OCI-LY3 (cell line): ENCODE measurements around the gene PARD3B.

Source experiments
- H2AFZ ChIP-seq: fragments of 200-600, 300-600 bp; shearing (Covaris generic); 2 replicates; pipeline ENCODE4 v1.6.0; 2014; ENCODE audit warnings: antibody characterized with exemption, low read depth, low read length
- H3K27ac ChIP-seq: fragments of 200-600, 300-600 bp; sonication (generic); 2 replicates; pipeline ENCODE4 v1.5.1; 2014; ENCODE audit warnings: mild to moderate bottlenecking, low read length, moderate library complexity, mixed read lengths
- H3K27me3 ChIP-seq: fragments of 200-600, 300-600 bp; sonication (generic); 2 replicates; pipeline ENCODE4 v1.6.1; 2014; ENCODE audit warnings: low read depth, low read length, mixed read lengths
- H3K36me3 ChIP-seq: fragments of 200-600, 300-600 bp; sonication (generic); replicated peaks from 2 replicates; pipeline ENCODE3; 2014; ENCODE audit warnings: low read depth, low read length, mixed read lengths
- H3K4me1 ChIP-seq: fragments of 300-600, 200-600 bp; sonication (generic); 2 replicates; pipeline ENCODE4 v1.6.1; 2014; ENCODE audit warnings: low read length, mixed read lengths
- H3K4me2 ChIP-seq: fragments of 200-600, 300-600 bp; sonication (generic); 2 replicates; pipeline ENCODE4 v1.6.1; 2014; ENCODE audit warnings: low read length, mixed read lengths
- H3K4me3 ChIP-seq: fragments of 300-600, 200-600 bp; sonication (generic); 2 replicates; pipeline ENCODE4 v1.5.1; 2014; ENCODE audit warnings: antibody characterized with exemption, mild to moderate bottlenecking, low read length, moderate library complexity
- H3K79me2 ChIP-seq: fragments of 300-600, 200-600 bp; shearing (Covaris generic); 2 replicates; pipeline ENCODE4 v1.6.1; 2014; ENCODE audit warnings: mild to moderate bottlenecking, low read length, mixed read lengths
- H3K9ac ChIP-seq: fragments of 300-600, 200-600 bp; shearing (Covaris generic); 2 replicates; pipeline ENCODE4 v1.6.0; 2014; ENCODE audit warnings: mild to moderate bottlenecking, low read length, moderate library complexity
- H3K9me3 ChIP-seq: fragments of 200-600, 300-600 bp; shearing (Covaris generic); 2 replicates; pipeline ENCODE4 v1.6.1; 2014; ENCODE audit warnings: low read length, mixed read lengths; ENCODE audit not compliant: insufficient read depth
- H4K20me1 ChIP-seq: fragments of 200-600, 300-600 bp; sonication (generic); 2 replicates; pipeline ENCODE4 v1.6.1; 2016; ENCODE audit warnings: low read length, mixed read lengths; ENCODE audit not compliant: insufficient read depth
- CTCF ChIP-seq: fragments of 200-600, 300-600 bp; sonication (generic); IDR thresholded peaks from 2 replicates; pipeline ENCODE4 v1.5.1; 2014; ENCODE audit warnings: antibody characterized with exemption, low read length, low read depth
- EZH2phosphoT487 ChIP-seq: fragments of 200-600 bp; shearing (Covaris generic); IDR thresholded peaks from 2 replicates; pipeline ENCODE4 v1.6.1; 2018; ENCODE audit warnings: antibody characterized with exemption, mixed run types, low read depth

The PARD3B gene

GRCh38 chr2:205011031-205011430, 465.8 kb downstream of the PARD3B start:
- Histone ChIP-seq H3K4me2 (no peak overlapping the region), H3K79me2 (no peaks in the 10 kb centered on the region), H3K4me3 (no peak overlapping the region), H4K20me1 (no peaks in the 10 kb centered on the region), H3K27me3 (0 out of 2 replicates have a peak, but pooled peaks cover 2% of the 10 kb centered on the region), H3K4me1 (no peaks in the 10 kb centered on the region), H3K36me3 (no peaks in the 10 kb centered on the region), H3K9me3 (no peaks in the 10 kb centered on the region), H3K27ac (no peak overlapping the region), H3K9ac (no peak overlapping the region), H2AFZ (no peak overlapping the region)
- TF ChIP-seq EZH2phosphoT487 (no peak), CTCF (no peak)

GRCh38 chr2:205012961-205013360, 467.7 kb downstream of the PARD3B start:
- H3K36me3 ChIP-seq = no peaks in the 10 kb centered on the region
- H4K20me1 ChIP-seq = no peaks in the 10 kb centered on the region
- H3K4me3 ChIP-seq = no peak overlapping the region
- no peaks in the 10 kb centered on the region for H3K9me3 ChIP-seq
- no peaks in the 10 kb centered on the region for H3K79me2 ChIP-seq
- no peak overlapping the region for H3K9ac ChIP-seq
- no peak for TF ChIP-seq CTCF
- no peak for TF ChIP-seq EZH2phosphoT487
- H3K4me1 ChIP-seq = no peaks in the 10 kb centered on the region
- H3K4me2 ChIP-seq = no peak overlapping the region
- no peak overlapping the region for H2AFZ ChIP-seq
- no peak overlapping the region for H3K27ac ChIP-seq
- 0 out of 2 replicates have a peak, but pooled peaks cover 2% of the 10 kb centered on the region for H3K27me3 ChIP-seq

GRCh38 chr2:205013586-205013985, 468.3 kb downstream of the PARD3B start:
- Histone ChIP-seq H3K27me3 (0 out of 2 replicates have a peak, but pooled peaks cover 2% of the 10 kb centered on the region), H4K20me1 (no peaks in the 10 kb centered on the region), H3K4me3 (no peak overlapping the region), H3K27ac (no peak overlapping the region), H3K4me1 (no peaks in the 10 kb centered on the region), H3K9me3 (no peaks in the 10 kb centered on the region), H3K9ac (no peak overlapping the region), H3K4me2 (no peak overlapping the region), H2AFZ (no peak overlapping the region), H3K36me3 (no peaks in the 10 kb centered on the region), H3K79me2 (no peaks in the 10 kb centered on the region)
- no peak for TF ChIP-seq CTCF
- TF ChIP-seq EZH2phosphoT487 = no peak

GRCh38 chr2:205014201-205014600, 468.9 kb downstream of the PARD3B start:
- Histone ChIP-seq H3K4me3 (no peak overlapping the region), H3K4me1 (no peaks in the 10 kb centered on the region), H3K79me2 (no peaks in the 10 kb centered on the region), H3K4me2 (no peak overlapping the region), H3K27ac (no peak overlapping the region), H2AFZ (no peak overlapping the region), H4K20me1 (no peaks in the 10 kb centered on the region), H3K9me3 (no peaks in the 10 kb centered on the region), H3K9ac (no peak overlapping the region), H3K27me3 (0 out of 2 replicates have a peak, but pooled peaks cover 2% of the 10 kb centered on the region), H3K36me3 (no peaks in the 10 kb centered on the region)
- TF ChIP-seq EZH2phosphoT487 (no peak), CTCF (no peak)
